Right atrium auricular region (tissue), 2 donors: ENCODE data around the gene PTCRA. TPM values are rescaled to one million over a fixed set of nuclear protein-coding genes. Genes with fewer than 3 reads are reported as not detected.

ENCODE experiments used
- DNase-seq: peaks from one replicate; pipeline ENCODE4 v3.0.0-alpha.2; 2019; ENCODE audit warnings: low spot score
- H3K27ac ChIP-seq, 2 donors: fragments of 200-600 bp; sonication (generic); 1 replicate in 1 of 2; 2 replicates in 1 of 2; pipeline ENCODE4 v1.5.1; 2016 to 2019
- H3K27me3 ChIP-seq, 2 donors: fragments of 200-600 bp; sonication (generic); one replicate each; pipeline versions ENCODE4 v1.5.1 to v1.6.0; 2017 to 2019
- H3K36me3 ChIP-seq: fragments of 200-600 bp; sonication (generic); one replicate; pipeline ENCODE4 v1.5.1; 2016
- H3K4me1 ChIP-seq, 2 donors: fragments of 200-600 bp; sonication (generic); one replicate each; pipeline versions ENCODE4 v1.5.1 to v1.6.0; 2017 to 2019
- H3K4me3 ChIP-seq, 2 donors: fragments of 200-600 bp; sonication (generic); 1 replicate in 1 of 2; 2 replicates in 1 of 2; pipeline ENCODE4 v1.5.1; 2017 to 2019; ENCODE audit warnings: mild to moderate bottlenecking in 1 of 2, moderate library complexity in 1 of 2
- H3K9me3 ChIP-seq, 2 donors: fragments of 200-600 bp; sonication (generic); one replicate each; pipeline ENCODE4 v1.5.1; 2019
- total RNA-seq, 2 donors: library from RNA; depleted of rRNA; stranded (reverse); fragments of >200 nt; gene quantifications; one replicate each; pipeline ENCODE4 v1.1.0, GENCODE V29; 2016
- TF ChIP-seq, protein P1 (sequence below), 2 donors: fragments of 200-600 bp; sonication (generic); IDR thresholded peaks; one replicate each; pipeline ENCODE4 v1.5.1; 2019; ENCODE audit warnings: antibody characterized with exemption in 2 of 2

PTCRA gene
- total RNA-seq, 2 donors from 2014 or later = 1.6 TPM; not detected in 1

DNA sequence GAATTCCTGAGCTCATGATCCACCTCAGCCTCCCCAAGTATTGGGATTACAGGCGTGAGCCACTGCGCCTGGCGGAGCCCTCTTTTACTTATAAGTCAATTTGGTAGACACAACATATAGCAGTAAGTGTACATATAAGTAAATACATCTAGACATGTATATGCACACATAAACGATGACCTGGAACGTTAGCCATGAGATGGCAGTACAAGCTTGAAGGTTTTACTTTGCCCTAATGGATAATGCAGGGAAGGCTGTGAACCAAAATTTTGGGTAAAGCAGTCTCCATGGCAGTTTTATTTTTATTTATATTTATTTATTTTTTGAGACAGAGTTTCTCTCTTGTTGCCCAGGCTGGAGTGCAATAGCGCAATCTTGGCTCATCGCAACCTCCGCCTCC, 42.3 kb downstream of the PTCRA start:
- no peaks in the 10 kb centered on the region for H3K27me3 ChIP-seq

DNA sequence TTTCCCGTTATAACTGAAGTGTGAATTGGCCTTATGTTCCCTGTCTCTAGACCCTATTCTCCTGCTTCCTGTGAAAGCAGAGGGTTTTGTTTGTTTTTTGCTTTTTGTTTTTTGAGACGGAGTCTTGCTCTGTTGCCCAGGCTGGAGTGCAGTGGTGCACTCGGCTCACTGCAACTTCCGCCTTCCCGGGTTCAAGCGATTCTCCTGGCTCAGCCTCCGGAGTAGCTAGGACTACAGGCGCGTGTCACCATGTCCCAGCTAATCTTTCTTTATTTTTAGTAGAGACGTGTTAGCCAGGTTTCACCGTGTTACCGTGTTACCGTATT, 44.0 kb downstream of the PTCRA start:
- Histone ChIP-seq H3K27me3 (no peaks in the 10 kb centered on the region), H3K27ac (peak overlapping the region in 1 of 2 donors; percentile 17), H3K4me3 (peak overlapping the region; percentile 27 to 51), H3K36me3 (peaks cover 16% of the 10 kb centered on the region), H3K9me3 (no peaks in the 10 kb centered on the region), H3K4me1 (peaks cover 0 to 18% of the 10 kb centered on the region in 2 donors)
- TF ChIP-seq, protein P1, sequence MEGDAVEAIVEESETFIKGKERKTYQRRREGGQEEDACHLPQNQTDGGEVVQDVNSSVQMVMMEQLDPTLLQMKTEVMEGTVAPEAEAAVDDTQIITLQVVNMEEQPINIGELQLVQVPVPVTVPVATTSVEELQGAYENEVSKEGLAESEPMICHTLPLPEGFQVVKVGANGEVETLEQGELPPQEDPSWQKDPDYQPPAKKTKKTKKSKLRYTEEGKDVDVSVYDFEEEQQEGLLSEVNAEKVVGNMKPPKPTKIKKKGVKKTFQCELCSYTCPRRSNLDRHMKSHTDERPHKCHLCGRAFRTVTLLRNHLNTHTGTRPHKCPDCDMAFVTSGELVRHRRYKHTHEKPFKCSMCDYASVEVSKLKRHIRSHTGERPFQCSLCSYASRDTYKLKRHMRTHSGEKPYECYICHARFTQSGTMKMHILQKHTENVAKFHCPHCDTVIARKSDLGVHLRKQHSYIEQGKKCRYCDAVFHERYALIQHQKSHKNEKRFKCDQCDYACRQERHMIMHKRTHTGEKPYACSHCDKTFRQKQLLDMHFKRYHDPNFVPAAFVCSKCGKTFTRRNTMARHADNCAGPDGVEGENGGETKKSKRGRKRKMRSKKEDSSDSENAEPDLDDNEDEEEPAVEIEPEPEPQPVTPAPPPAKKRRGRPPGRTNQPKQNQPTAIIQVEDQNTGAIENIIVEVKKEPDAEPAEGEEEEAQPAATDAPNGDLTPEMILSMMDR (IDR thresholded peaks at IDR 0.05) = no peak
- DNase-seq = no peak

More for the DNA sequence above, 42.3 kb downstream of the PTCRA start:
- no peak overlapping the region for H3K4me3 ChIP-seq
- DNase-seq = no peak
- peaks cover 0 to 18% of the 10 kb centered on the region in 2 donors for H3K4me1 ChIP-seq
- H3K27ac ChIP-seq = no peak overlapping the region
- H3K9me3 ChIP-seq = no peaks in the 10 kb centered on the region
- H3K36me3 ChIP-seq = peaks cover under 1% of the 10 kb centered on the region
- TF ChIP-seq, protein P1 (IDR thresholded peaks at IDR 0.05) = no peak

DNA sequence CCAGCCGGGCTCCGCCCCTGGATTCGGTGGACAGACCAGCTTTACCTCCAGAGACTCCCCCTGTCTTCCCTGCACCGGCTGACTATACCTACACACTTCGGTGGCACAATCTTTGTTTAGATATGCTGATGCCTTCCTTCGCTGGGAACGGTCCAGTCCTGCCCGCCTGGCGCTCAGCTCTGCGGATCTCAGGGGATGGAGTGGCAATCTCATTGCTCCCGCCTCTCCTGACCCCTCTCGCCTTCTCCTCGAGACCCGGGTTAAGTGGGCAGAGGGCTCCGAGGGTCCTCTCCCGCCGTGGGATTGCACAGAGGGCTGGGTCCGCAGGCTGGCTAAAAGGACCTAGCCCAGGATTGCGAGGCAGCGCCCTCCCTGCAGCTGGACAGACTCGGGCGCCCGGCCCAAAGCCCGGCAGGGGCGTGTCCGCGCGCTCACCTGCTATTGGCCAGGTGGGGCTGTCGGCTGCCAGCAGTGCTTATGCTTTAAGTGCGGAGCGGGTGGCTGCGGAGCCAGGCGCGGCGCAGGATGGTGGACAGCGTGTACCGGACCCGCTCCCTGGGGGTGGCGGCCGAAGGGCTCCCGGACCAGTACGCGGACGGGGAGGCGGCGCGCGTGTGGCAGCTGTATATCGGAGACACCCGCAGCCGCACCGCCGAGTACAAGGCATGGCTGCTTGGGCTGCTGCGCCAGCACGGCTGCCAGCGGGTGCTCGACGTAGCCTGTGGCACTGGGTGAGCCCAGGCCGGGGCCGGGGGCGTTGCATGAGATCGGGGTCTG, 44.6 kb downstream of the PTCRA start, which contains the start of gene GNMT:
Gene GNMT, plus strand, starts transcription at position 512 of the 777 bp plus-strand sequence. Its CDS starts 14 bp downstream, at position 526.
- H3K27ac ChIP-seq = peak within 1 kb of the TSS; percentile 8 to 17
- H3K4me3 ChIP-seq = peak within 1 kb of the TSS; percentile 27 to 51
- peaks cover 0 to 18% of the 10 kb centered on the region in 2 donors for H3K4me1 ChIP-seq
- TF ChIP-seq, protein P1 (IDR thresholded peaks at IDR 0.05) = no peak
- no peaks in the 10 kb centered on the region for H3K27me3 ChIP-seq
- H3K36me3 ChIP-seq = peaks cover 18% of the 10 kb centered on the region
- H3K9me3 ChIP-seq = no peaks in the 10 kb centered on the region
- peak; percentile 60 for DNase-seq

DNA sequence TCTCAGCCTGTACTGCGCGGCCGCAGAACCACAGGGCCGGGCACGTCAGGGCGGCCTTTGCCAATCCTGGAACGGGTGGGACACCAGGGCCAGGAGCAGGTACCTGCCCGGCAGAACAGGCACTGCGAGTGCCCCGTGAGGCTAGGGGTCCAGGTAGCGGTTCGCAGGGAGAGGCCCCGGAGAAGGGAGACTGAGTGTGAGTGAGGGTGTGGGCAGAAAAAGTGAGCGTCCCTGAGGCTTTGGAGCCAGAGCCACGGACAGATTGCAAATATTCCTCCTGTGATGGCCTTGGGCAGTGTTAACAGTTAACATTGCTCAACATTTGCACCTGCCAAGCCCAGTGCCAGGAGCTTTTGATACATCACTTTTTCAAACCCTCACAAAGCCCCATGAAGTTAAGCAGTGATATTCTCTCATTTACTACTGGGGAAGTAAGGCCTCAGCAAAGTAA, 45.2 kb downstream of the PTCRA start:
- Histone ChIP-seq H3K9me3 (no peaks in the 10 kb centered on the region), H3K36me3 (peaks cover 25% of the 10 kb centered on the region), H3K4me1 (peaks cover 0 to 18% of the 10 kb centered on the region in 2 donors), H3K27me3 (no peaks in the 10 kb centered on the region), H3K27ac (peak overlapping the region; percentile 8 to 17), H3K4me3 (peak overlapping the region; percentile 27 to 51)
- no peak for DNase-seq
- TF ChIP-seq, protein P1 (IDR thresholded peaks at IDR 0.05) = no peak

DNA sequence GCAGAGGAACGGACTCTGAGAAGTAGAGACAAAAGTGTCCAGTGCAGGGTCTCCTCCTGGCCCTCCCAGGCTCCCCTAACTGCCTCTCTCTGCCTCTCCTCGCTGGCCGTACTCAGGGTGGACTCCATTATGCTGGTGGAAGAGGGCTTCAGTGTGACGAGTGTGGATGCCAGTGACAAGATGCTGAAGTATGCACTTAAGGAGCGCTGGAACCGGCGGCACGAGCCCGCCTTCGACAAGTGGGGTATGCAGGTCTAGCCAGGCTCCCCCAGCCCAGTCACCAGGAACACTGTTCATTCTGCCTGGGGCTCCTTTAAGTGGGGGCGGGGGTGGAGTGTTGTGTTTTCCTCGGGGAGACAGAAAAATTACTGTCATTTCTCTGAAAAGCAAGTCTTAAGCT, 46.2 kb downstream of the PTCRA start:
- H3K4me1 ChIP-seq = peaks cover 0 to 18% of the 10 kb centered on the region in 2 donors
- H3K9me3 ChIP-seq = no peaks in the 10 kb centered on the region
- no peak overlapping the region for H3K4me3 ChIP-seq
- peaks cover 35% of the 10 kb centered on the region for H3K36me3 ChIP-seq
- DNase-seq = no peak
- TF ChIP-seq, protein P1 (IDR thresholded peaks at IDR 0.05) = no peak
- no peaks in the 10 kb centered on the region for H3K27me3 ChIP-seq
- H3K27ac ChIP-seq = no peak overlapping the region
